ENCODE results near the gene GAREM2.

- TF ChIP-seq POLR2AphosphoS5 (IDR thresholded peaks at IDR 0.05): no peak
- TF ChIP-seq CTCF (IDR thresholded peaks at IDR 0.05): no peak
Observed at GRCh38 chr2:26148501-26148900, 24.4 kb upstream of the GAREM2 start.
